MM.1S (cell line): Measurements from ENCODE around the gene SEMA3E.

Source experiments
- DNase-seq: peaks from one replicate; pipeline ENCODE4 v3.0.0-alpha.2; 2015
- H2AFZ ChIP-seq: fragments of 300-600 bp; sonication (generic); 2 replicates; pipeline ENCODE4 v1.6.0; 2016; ENCODE audit warnings: antibody characterized with exemption, low read length
- H3F3A ChIP-seq: fragments of 300-600 bp; sonication (generic); 2 replicates; pipeline ENCODE4 v1.6.1; 2016; ENCODE audit warnings: mild to moderate bottlenecking, antibody characterized with exemption, low read length, moderate library complexity, mixed read lengths; ENCODE audit not compliant: insufficient read depth
- H3K27ac ChIP-seq: fragments of 300-600 bp; sonication (generic); 2 replicates; pipeline ENCODE4 v1.5.1; 2016; ENCODE audit warnings: mild to moderate bottlenecking, low read length
- H3K27me3 ChIP-seq: fragments of 300-600 bp; sonication (generic); replicated peaks from 2 replicates; pipeline ENCODE4 v1.6.0; 2016; ENCODE audit warnings: low read length; ENCODE audit not compliant: insufficient read depth
- H3K36me3 ChIP-seq: fragments of 300-600 bp; sonication (generic); replicated peaks from 2 replicates; pipeline ENCODE4 v1.6.1; 2016; ENCODE audit warnings: mild to moderate bottlenecking, low read length, mixed read lengths; ENCODE audit not compliant: insufficient read depth
- H3K4me1 ChIP-seq: fragments of 300-600 bp; sonication (generic); 2 replicates; pipeline ENCODE4 v1.6.1; 2016; ENCODE audit warnings: low read length, mixed read lengths
- H3K4me2 ChIP-seq: fragments of 300-600 bp; sonication (generic); 2 replicates; pipeline ENCODE4 v1.6.0; 2016; ENCODE audit warnings: low read depth, low read length
- H3K4me3 ChIP-seq: fragments of 300-600 bp; sonication (generic); 2 replicates; pipeline ENCODE4 v1.5.1; 2016; ENCODE audit warnings: low read length, mixed read lengths
- H3K79me2 ChIP-seq: fragments of 300-600 bp; sonication (generic); 2 replicates; pipeline ENCODE4 v1.6.1; 2016; ENCODE audit warnings: mixed run types, low read length, mixed read lengths
- H3K9ac ChIP-seq: fragments of 300-600 bp; sonication (generic); 2 replicates; pipeline ENCODE4 v1.6.1; 2016; ENCODE audit warnings: low read length, mixed read lengths
- H3K9me2 ChIP-seq: fragments of 300-600 bp; sonication (generic); replicated peaks from 2 replicates; pipeline ENCODE4 v1.6.1; 2016; ENCODE audit warnings: mild to moderate bottlenecking, low read length, mixed read lengths; ENCODE audit not compliant: insufficient read depth
- H3K9me3 ChIP-seq: fragments of 300-600 bp; sonication (generic); replicated peaks from 2 replicates; pipeline ENCODE4 v1.6.1; 2016; ENCODE audit warnings: mild to moderate bottlenecking, low read length, mixed read lengths; ENCODE audit not compliant: insufficient read depth
- H4K20me1 ChIP-seq: fragments of 300-600 bp; sonication (generic); 2 replicates; pipeline ENCODE4 v1.6.1; 2016; ENCODE audit warnings: mild to moderate bottlenecking, low read length, moderate library complexity, mixed read lengths; ENCODE audit not compliant: insufficient read depth
- EZH2 ChIP-seq: fragments of 300-600 bp; sonication (generic); optimal IDR thresholded peaks from 2 replicates; pipeline ENCODE3; 2017; ENCODE audit warnings: low read depth, mild to moderate bottlenecking, antibody characterized with exemption, low read length, mixed read lengths
- EZH2phosphoT487 ChIP-seq: fragments of 300-600 bp; sonication (generic); IDR thresholded peaks from 2 replicates; pipeline ENCODE4 v1.6.1; 2018; ENCODE audit warnings: antibody characterized with exemption, low read length
- TF ChIP-seq, protein P1 (sequence below): fragments of 300-600 bp; sonication (generic); IDR thresholded peaks from 2 replicates; pipeline ENCODE4 v1.5.1; 2016; ENCODE audit warnings: antibody characterized with exemption, low read length, mixed read lengths

The SEMA3E gene

DNA sequence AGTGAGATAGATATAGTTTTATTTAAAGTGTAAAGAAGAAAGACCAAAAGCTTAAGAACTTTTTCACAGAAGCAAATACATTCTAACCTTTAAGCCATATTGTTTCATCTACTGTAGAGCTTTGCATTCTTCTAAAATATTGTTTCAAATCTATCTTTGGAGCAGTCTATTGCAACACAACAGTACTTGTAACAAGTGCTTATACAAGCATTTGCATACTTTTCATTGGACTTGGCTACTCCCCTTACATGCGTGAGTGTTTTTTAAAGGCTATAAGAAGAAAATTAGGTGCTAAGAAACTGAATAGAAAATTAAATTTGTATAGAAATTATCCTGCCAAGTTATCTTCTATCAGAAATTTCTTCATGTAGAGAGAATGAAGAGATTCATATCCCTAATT, 45.3 kb downstream of the SEMA3E start:
- Histone ChIP-seq H3K36me3 (no peaks in the 10 kb centered on the region), H3K9me3 (no peaks in the 10 kb centered on the region), H3K79me2 (no peaks in the 10 kb centered on the region), H3K27me3 (no peaks in the 10 kb centered on the region), H3K4me1 (no peaks in the 10 kb centered on the region), H3K4me2 (no peak overlapping the region), H3K4me3 (no peak overlapping the region), H3K9me2 (no peaks in the 10 kb centered on the region), H4K20me1 (no peaks in the 10 kb centered on the region), H3K9ac (no peak overlapping the region), H3F3A (no peaks in the 10 kb centered on the region), H3K27ac (no peak overlapping the region), H2AFZ (no peak overlapping the region)
- TF ChIP-seq EZH2phosphoT487 (no peak), EZH2 (no peak)
- TF ChIP-seq, protein P1, sequence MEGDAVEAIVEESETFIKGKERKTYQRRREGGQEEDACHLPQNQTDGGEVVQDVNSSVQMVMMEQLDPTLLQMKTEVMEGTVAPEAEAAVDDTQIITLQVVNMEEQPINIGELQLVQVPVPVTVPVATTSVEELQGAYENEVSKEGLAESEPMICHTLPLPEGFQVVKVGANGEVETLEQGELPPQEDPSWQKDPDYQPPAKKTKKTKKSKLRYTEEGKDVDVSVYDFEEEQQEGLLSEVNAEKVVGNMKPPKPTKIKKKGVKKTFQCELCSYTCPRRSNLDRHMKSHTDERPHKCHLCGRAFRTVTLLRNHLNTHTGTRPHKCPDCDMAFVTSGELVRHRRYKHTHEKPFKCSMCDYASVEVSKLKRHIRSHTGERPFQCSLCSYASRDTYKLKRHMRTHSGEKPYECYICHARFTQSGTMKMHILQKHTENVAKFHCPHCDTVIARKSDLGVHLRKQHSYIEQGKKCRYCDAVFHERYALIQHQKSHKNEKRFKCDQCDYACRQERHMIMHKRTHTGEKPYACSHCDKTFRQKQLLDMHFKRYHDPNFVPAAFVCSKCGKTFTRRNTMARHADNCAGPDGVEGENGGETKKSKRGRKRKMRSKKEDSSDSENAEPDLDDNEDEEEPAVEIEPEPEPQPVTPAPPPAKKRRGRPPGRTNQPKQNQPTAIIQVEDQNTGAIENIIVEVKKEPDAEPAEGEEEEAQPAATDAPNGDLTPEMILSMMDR = no peak
- no peak for DNase-seq

DNA sequence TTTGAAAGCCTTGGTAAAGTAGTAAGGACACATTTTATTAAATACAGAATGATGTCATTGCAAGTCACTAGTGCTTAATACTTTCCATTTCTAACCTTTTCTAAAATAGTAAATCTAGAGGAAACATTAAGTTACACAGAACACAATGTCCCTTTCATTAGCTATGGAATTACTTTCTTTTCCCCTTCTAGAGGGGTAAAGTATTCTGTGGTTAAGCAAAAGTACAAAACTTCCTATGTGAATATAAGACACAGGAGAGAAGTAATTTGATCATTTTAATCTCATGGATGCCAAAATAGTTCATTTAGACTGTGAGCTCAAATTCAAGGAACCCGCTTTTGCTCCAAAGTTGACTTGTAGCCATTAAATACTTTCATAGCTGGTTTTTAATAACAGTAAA, 49.8 kb downstream of the SEMA3E start:
- no peaks in the 10 kb centered on the region for H3K9me2 ChIP-seq
- no peak overlapping the region for H2AFZ ChIP-seq
- H4K20me1 ChIP-seq = no peaks in the 10 kb centered on the region
- H3F3A ChIP-seq = no peaks in the 10 kb centered on the region
- H3K79me2 ChIP-seq = no peaks in the 10 kb centered on the region
- no peak overlapping the region for H3K4me2 ChIP-seq
- no peaks in the 10 kb centered on the region for H3K4me1 ChIP-seq
- no peak overlapping the region for H3K4me3 ChIP-seq
- TF ChIP-seq EZH2phosphoT487 (no peak), EZH2 (no peak)
- TF ChIP-seq, protein P1 = no peak
- no peaks in the 10 kb centered on the region for H3K36me3 ChIP-seq
- no peaks in the 10 kb centered on the region for H3K27me3 ChIP-seq
- H3K27ac ChIP-seq = no peak overlapping the region
- H3K9me3 ChIP-seq = no peaks in the 10 kb centered on the region
- no peak for DNase-seq
- H3K9ac ChIP-seq = no peak overlapping the region

DNA sequence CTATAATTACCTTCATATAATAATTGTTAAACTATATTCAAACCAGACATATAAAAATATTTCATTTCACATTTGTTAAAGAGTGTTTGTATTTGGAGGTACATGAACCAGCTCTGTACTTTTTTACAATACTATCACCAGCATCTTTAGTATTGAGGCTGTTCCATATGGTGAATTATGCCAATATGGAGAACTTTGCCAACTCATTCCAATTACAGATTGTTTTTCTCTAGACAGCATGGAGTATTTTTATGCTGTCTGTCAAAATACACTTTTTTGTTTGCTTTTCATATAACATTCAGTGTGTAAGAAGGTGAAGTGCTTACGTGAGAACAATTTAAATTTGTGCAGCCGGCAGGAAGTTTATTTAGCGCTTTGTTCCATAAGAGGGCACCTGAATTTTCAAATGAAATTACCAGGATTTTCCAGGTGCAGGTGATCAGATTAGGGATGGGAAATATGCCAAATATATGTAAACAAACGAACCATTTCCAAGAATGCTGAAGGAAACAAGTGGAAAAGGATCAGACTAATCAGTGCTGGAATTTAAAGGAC, 54.9 kb downstream of the SEMA3E start:
- Histone ChIP-seq H3K4me2 (no peak overlapping the region), H3K4me3 (no peak overlapping the region), H3F3A (no peaks in the 10 kb centered on the region), H4K20me1 (no peaks in the 10 kb centered on the region), H3K27me3 (no peaks in the 10 kb centered on the region), H2AFZ (no peak overlapping the region), H3K36me3 (no peaks in the 10 kb centered on the region), H3K4me1 (no peaks in the 10 kb centered on the region), H3K9me2 (no peaks in the 10 kb centered on the region), H3K79me2 (no peaks in the 10 kb centered on the region), H3K27ac (no peak overlapping the region), H3K9me3 (no peaks in the 10 kb centered on the region), H3K9ac (no peak overlapping the region)
- DNase-seq = no peak
- TF ChIP-seq, protein P1 = no peak
- TF ChIP-seq EZH2 (no peak), EZH2phosphoT487 (no peak)
